Activated T-cell treated with anti-CD3 and anti-CD28 coated beads, Interleukin-2, amount 50 U/mL, for 72 hours (primary cell): Measurements from ENCODE around the gene BCL2L15. TPM values are rescaled to one million over a fixed set of nuclear protein-coding genes. Genes with fewer than 3 reads are reported as not detected.

ENCODE experiments used
- ATAC-seq, 2 donors: fragments of 150-1000 bp; cut with Tn5 transposase; replicated peaks in 1 of 2; 2 replicates each; pipeline ENCODE4 v1.10.0; 2021; ENCODE audit warnings: moderate library complexity in 2 of 2, mild to moderate bottlenecking in 1 of 2
- DNase-seq, 2 donors: peaks; one replicate each; pipeline ENCODE4 v3.0.0; 2021 to 2022; ENCODE audit warnings: mixed read lengths in 1 of 2
- H3K27ac Mint-ChIP-seq: one replicate; pipeline ENCODE4 v1.8.0; 2022; ENCODE audit warnings: mild to moderate bottlenecking, moderate library complexity, mixed read lengths
- H3K27me3 Mint-ChIP-seq: one replicate; pipeline ENCODE4 v1.8.0; 2022; ENCODE audit warnings: low read depth, mixed read lengths
- H3K36me3 Mint-ChIP-seq, 2 donors: one replicate each; pipeline ENCODE4 v1.8.0; 2022; ENCODE audit warnings: mixed read lengths in 2 of 2, mild to moderate bottlenecking in 1 of 2; ENCODE audit not compliant: insufficient read depth in 2 of 2
- H3K4me1 Mint-ChIP-seq: one replicate; pipeline ENCODE4 v1.8.0; 2022; ENCODE audit warnings: low read depth, mixed read lengths
- H3K4me3 Mint-ChIP-seq, 2 donors: one replicate each; pipeline ENCODE4 v1.8.0; 2022; ENCODE audit warnings: mild to moderate bottlenecking in 2 of 2, mixed read lengths in 2 of 2, moderate library complexity in 2 of 2
- H3K9me3 Mint-ChIP-seq, 2 donors: one replicate each; pipeline ENCODE4 v1.8.0; 2022; ENCODE audit warnings: mixed read lengths in 2 of 2
- total RNA-seq, 2 donors: library from RNA; stranded (reverse); gene quantifications; one replicate each; pipeline ENCODE4 v1.2.3, GENCODE V29; 2022

Gene BCL2L15
- total RNA-seq, 2 donors from 2014 or later: 1.3 to 1.7 TPM

DNA sequence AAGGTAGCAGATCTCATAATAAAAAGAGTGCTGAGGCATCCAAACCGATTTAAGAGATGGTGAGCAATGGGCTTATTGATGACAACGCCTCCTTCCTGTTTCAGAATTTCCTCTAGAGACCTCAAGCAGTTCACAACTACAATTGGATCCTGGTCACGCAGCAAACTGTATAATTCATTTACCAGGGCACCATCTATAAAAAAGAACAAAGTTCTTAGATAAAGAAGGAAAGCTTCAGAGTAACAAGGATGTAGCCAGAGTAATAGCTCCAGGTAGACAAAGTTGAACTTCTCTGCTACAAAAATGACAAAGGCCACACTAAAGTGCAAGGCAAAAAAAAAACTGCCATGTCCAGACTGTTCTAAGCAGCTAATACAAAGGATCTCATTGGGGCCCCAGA lies 13.8 kb upstream of the BCL2L15 start:
- ATAC-seq (no peak), DNase-seq (no peak)
- Mint-ChIP-seq H3K27ac (peak overlapping the region; percentile 87), H3K4me1 (peaks cover 67% of the 10 kb centered on the region), H3K4me3 (peak overlapping the region in 1 of 2 donors; percentile 98), H3K9me3 (no peaks in the 10 kb centered on the region), H3K36me3 (peaks cover 23 to 26% of the 10 kb centered on the region in 2 donors), H3K27me3 (no peaks in the 10 kb centered on the region)

- H3K27ac Mint-ChIP-seq: peak overlapping the region; percentile 94
- no peaks in the 10 kb centered on the region for H3K9me3 Mint-ChIP-seq
- no peaks in the 10 kb centered on the region for H3K27me3 Mint-ChIP-seq
- peaks cover 19 to 27% of the 10 kb centered on the region in 2 donors for H3K36me3 Mint-ChIP-seq
- peak overlapping the region in 1 of 2 donors; percentile 48 for H3K4me3 Mint-ChIP-seq
- ATAC-seq (no peak), DNase-seq (no peak)
- peaks cover 65% of the 10 kb centered on the region for H3K4me1 Mint-ChIP-seq
Measured at GRCh38 chr1:113899111-113899510, 11.7 kb upstream of the BCL2L15 start.

DNA sequence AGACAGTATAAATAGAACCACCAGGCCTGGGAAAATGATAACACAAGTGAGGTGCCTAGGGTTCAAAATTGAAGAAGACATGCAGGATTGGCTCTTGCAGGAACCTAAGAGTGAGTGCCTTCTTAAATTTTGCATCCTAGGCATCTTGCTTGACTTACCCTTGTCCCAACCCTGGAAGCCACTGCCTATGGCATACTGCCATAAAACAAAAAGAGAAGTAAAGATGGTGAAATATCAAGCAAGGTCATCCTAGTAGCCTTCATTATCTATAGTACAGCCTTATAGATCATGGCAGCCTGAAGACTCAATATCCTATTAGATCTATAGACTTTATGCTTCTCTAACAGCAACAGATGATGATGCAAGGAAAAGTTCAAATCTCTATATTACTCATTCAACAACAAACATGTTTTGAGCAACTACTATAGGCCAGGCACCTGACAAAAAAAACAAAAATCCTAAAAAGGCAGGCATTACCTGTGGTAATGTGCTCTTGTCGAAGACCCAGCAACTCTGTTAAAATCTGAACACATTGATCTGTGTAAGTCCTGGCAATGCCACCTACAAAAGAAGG lies 10.9 kb upstream of the BCL2L15 start:
- ATAC-seq: peak; percentile 70 to 84
- H3K4me3 Mint-ChIP-seq: peak overlapping the region in 1 of 2 donors; percentile 77

DNA sequence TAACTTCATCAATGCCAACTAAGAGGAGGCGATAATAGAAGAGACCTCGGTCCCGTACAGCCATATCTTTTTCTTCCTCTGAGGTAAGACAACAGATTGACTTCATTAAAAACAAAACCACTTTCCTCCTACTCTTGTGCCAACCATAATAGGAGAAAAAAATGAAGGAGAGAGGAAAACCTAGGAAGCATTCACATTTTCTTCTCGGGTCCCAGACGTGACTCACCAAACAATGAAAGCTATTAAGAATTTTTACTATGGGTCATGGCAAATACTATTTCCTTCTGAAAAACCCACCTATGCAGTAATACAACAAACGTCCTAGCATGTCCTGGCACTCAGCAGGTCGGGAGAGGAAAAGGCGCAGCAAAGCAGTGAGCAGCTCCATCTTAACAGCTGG lies 8.6 kb upstream of the BCL2L15 start:
- no peak overlapping the region for H3K27ac Mint-ChIP-seq
- H3K9me3 Mint-ChIP-seq: no peaks in the 10 kb centered on the region
- ATAC-seq (no peak), DNase-seq (no peak)
- peaks cover 34% of the 10 kb centered on the region for H3K4me1 Mint-ChIP-seq
- H3K27me3 Mint-ChIP-seq: no peaks in the 10 kb centered on the region
- H3K4me3 Mint-ChIP-seq: no peak overlapping the region
- peaks cover 11 to 22% of the 10 kb centered on the region in 2 donors for H3K36me3 Mint-ChIP-seq

More for the DNA sequence above, 10.9 kb upstream of the BCL2L15 start:
- Mint-ChIP-seq H3K9me3 (no peaks in the 10 kb centered on the region), H3K27me3 (no peaks in the 10 kb centered on the region), H3K36me3 (peaks cover 15 to 24% of the 10 kb centered on the region in 2 donors), H3K4me1 (peaks cover 58% of the 10 kb centered on the region), H3K27ac (peak overlapping the region; percentile 94)
- DNase-seq: no peak

DNA sequence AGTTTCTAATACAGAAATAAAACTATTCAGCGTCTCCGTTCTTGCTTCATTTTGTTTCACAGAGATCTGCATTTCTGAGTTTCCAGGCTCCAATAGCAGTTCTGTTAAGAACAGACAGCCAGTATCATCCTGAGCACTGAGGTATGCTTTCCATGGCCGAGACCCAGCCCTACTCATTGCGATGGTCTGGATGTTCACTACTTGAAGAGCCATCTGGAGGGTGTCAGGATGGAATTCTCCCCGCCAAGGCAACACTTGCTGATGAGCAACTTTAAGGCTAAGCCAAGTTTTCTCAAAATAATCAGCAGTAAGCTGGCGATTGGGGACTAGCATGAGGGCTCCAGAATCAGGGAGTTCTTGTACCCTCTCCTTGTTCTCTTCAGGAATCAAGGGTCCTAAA lies 7.7 kb upstream of the BCL2L15 start:
- Mint-ChIP-seq H3K9me3 (no peaks in the 10 kb centered on the region), H3K36me3 (peaks cover 11 to 22% of the 10 kb centered on the region in 2 donors), H3K4me3 (no peak overlapping the region), H3K27ac (peak overlapping the region; percentile 36), H3K27me3 (no peaks in the 10 kb centered on the region), H3K4me1 (peaks cover 35% of the 10 kb centered on the region)
- no peak for ATAC-seq
- DNase-seq: no peak

DNA sequence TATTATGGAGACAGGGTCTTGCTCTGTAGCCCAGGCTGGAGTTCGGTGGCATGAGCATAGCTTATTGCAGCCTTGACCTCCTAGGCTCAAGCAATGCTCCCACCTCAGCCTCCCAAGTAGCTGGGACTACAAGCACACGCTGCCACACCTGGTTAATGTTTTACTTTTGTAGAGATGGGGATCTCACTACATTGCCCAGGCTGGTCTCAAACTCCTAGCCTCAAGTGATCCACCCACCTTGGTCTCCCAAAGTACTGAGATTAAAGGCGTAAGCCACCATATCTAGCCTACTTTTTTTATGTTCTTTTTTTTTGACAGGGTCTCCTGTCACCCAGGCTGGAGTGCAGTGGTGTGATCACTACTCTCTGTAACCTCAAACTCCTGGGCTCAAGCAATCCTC lies 5.9 kb upstream of the BCL2L15 start:
- H3K27ac Mint-ChIP-seq: no peak overlapping the region

DNA sequence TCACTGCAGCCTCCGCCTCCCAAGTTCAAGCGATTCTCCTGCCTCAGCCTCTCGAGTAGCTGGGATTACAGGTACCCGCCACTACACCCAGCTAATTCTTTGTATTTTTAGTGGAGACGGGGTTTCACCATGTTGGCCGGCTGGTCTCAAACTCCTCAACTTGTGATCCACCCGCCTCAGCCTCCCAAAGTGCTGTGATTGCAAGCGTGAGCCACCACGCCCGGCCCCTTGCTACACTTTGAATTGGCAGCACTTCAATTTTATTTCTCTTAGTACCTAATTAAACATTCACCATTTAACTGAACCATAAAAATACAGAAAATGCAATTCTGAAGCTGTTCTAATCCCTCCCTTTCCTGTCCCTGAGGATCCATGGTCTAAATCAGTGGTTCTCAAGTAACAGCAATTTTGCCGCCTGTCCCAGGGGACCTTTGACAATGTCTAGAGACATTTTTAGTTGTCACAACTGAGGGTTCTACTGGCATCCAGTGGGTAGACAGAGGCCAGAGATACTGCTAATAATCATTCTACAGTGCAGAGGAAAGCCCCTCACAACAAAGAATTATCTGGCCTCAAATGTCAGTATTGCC lies 4.3 kb upstream of the BCL2L15 start:
- no peak overlapping the region for H3K4me3 Mint-ChIP-seq
- peaks cover 18% of the 10 kb centered on the region for H3K4me1 Mint-ChIP-seq
- H3K9me3 Mint-ChIP-seq: no peaks in the 10 kb centered on the region
- no peak for DNase-seq
- peaks cover 0 to 6% of the 10 kb centered on the region in 2 donors for H3K36me3 Mint-ChIP-seq
- no peak for ATAC-seq
- H3K27me3 Mint-ChIP-seq: no peaks in the 10 kb centered on the region
- peak overlapping the region; percentile 61 for H3K27ac Mint-ChIP-seq

More for the DNA sequence above, 5.9 kb upstream of the BCL2L15 start:
- Mint-ChIP-seq H3K4me3 (no peak overlapping the region), H3K9me3 (no peaks in the 10 kb centered on the region), H3K27me3 (no peaks in the 10 kb centered on the region), H3K36me3 (peaks cover 2 to 11% of the 10 kb centered on the region in 2 donors), H3K4me1 (peaks cover 17% of the 10 kb centered on the region)
- no peak for DNase-seq
- no peak for ATAC-seq

- no peaks in the 10 kb centered on the region for H3K9me3 Mint-ChIP-seq
- peaks cover 0 to 6% of the 10 kb centered on the region in 2 donors for H3K36me3 Mint-ChIP-seq
- peak overlapping the region; percentile 9 for H3K27ac Mint-ChIP-seq
- no peaks in the 10 kb centered on the region for H3K27me3 Mint-ChIP-seq
- peaks cover 25% of the 10 kb centered on the region for H3K4me1 Mint-ChIP-seq
- H3K4me3 Mint-ChIP-seq: no peak overlapping the region
- DNase-seq (no peak), ATAC-seq (no peak)
Measured at GRCh38 chr1:113890816-113891215, 3.4 kb upstream of the BCL2L15 start.

DNA sequence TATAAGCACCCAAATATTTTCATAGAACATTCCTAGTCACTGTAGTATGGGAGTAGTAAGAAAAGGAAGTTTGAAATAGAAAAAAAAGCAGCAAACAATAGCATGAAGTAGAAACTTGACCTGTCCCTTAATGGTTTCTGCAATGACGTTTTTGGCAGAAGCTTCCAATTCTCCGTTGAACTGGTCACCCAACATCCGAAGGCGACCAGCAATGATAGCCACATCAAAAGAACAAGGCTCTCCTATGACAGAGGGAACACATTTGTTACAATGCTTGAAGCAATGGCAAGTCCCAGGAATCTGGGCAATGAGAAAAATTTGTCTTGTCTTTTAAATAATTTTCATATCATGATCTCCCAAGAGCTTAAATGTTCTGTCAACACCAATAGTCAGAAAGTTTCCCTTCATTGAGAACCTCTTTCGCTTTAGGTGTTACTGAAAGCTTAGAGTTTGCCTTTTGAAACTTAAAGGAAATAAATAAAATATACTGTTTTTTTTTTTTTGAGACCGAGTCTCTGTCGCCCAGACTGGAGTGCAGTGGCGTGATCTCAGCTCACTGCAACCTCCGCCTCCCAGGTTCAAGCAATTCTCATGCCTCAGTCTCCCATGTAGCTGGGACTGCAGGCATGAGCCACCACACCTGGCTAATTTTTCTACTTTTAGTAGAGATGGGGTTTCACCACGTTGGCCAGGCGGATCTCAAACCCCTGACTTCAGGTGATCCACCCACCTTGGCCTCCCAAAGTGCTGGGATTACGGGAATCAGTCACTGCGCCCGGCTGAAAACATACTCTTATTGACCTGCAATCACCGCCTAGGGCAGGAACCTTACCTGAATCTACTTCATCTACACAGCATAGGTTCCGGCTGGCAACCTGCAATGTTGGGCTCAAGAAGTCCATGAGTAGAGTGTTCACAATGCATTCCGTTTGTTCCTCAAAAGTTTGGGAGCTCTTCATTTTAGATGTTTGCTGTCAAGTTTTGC lies 672 bp downstream of the BCL2L15 start:
- ATAC-seq: no peak
- no peak for DNase-seq
- Mint-ChIP-seq H3K9me3 (no peaks in the 10 kb centered on the region), H3K27ac (peak overlapping the region; percentile 60), H3K27me3 (no peaks in the 10 kb centered on the region), H3K4me3 (peak overlapping the region; percentile 12 to 58), H3K36me3 (no peaks in the 10 kb centered on the region), H3K4me1 (peaks cover 25% of the 10 kb centered on the region)

DNA sequence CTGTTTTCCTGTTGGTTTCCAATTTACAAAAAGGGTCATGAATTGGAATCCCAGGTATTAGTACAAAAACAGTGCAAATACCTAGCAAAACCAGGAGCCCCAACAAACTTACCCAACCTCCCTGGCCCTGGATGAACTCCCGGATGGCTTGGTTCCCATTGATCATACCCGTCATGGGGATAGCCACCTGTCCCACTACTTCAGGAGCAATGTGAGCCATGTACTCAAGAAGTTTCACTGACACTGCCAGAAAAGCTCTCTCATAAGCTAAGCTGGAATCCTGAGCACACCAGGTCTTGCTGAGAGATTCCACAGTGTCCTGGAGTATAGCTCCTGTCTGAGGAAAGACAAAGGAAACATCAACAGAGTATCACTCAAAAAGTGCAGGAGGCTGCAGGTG lies 5.7 kb downstream of the BCL2L15 start:
- no peak overlapping the region for H3K4me3 Mint-ChIP-seq
- no peaks in the 10 kb centered on the region for H3K9me3 Mint-ChIP-seq
- ATAC-seq: no peak
- H3K27me3 Mint-ChIP-seq: no peaks in the 10 kb centered on the region
- peaks cover 36% of the 10 kb centered on the region for H3K4me1 Mint-ChIP-seq
- no peak overlapping the region for H3K27ac Mint-ChIP-seq
- H3K36me3 Mint-ChIP-seq: no peaks in the 10 kb centered on the region
- DNase-seq: no peak

DNA sequence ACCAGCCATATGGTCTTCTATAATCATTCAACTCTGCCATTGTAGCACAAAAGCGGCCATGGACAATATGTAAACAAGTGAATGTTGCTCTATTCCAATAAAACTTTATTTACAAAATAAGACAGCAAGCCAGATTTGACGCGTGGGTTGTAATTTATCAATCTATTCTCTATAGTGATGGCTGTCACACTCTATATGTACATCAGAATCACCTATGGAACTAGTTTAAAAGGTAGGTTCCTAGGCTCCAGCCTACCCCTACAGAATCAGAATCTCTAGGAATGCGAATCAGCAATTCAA lies 7.7 kb downstream of the BCL2L15 start:
- ATAC-seq: no peak
- Mint-ChIP-seq H3K4me1 (peaks cover 46% of the 10 kb centered on the region), H3K9me3 (no peaks in the 10 kb centered on the region), H3K4me3 (no peak overlapping the region), H3K27me3 (no peaks in the 10 kb centered on the region), H3K36me3 (no peaks in the 10 kb centered on the region), H3K27ac (no peak overlapping the region)
- no peak for DNase-seq

GRCh38 chr1:113876176-113876575 lies 11.2 kb downstream of the BCL2L15 start:
- Mint-ChIP-seq H3K27me3 (no peaks in the 10 kb centered on the region), H3K9me3 (peaks cover 0 to 3% of the 10 kb centered on the region in 2 donors), H3K4me1 (peaks cover 75% of the 10 kb centered on the region), H3K27ac (no peak overlapping the region), H3K36me3 (peaks cover 1 to 2% of the 10 kb centered on the region in 2 donors), H3K4me3 (no peak overlapping the region)
- no peak for DNase-seq
- no peak for ATAC-seq

GRCh38 chr1:113875714-113876113 lies 11.7 kb downstream of the BCL2L15 start:
- no peak for DNase-seq
- no peak for ATAC-seq
- Mint-ChIP-seq H3K9me3 (peaks cover 0 to 3% of the 10 kb centered on the region in 2 donors), H3K36me3 (peaks cover 2 to 3% of the 10 kb centered on the region in 2 donors), H3K27me3 (no peaks in the 10 kb centered on the region), H3K27ac (peak overlapping the region; percentile 87), H3K4me1 (peaks cover 70% of the 10 kb centered on the region), H3K4me3 (peak overlapping the region; percentile 48 to 70)
